Non-pigmented ciliary epithelial cell (primary cell): Measurements from ENCODE around the gene PROCA1.
"Not testable (repeated sequence)": the region's sequence is repeated elsewhere in the genome, so short reads cannot be mapped to it uniquely, and the experiment has no call there.

ENCODE experiments used
- DNase-seq: peaks from one replicate; pipeline ENCODE4 v3.0.0-alpha.2; 2010; ENCODE audit warnings: low read depth

PROCA1 gene

DNA sequence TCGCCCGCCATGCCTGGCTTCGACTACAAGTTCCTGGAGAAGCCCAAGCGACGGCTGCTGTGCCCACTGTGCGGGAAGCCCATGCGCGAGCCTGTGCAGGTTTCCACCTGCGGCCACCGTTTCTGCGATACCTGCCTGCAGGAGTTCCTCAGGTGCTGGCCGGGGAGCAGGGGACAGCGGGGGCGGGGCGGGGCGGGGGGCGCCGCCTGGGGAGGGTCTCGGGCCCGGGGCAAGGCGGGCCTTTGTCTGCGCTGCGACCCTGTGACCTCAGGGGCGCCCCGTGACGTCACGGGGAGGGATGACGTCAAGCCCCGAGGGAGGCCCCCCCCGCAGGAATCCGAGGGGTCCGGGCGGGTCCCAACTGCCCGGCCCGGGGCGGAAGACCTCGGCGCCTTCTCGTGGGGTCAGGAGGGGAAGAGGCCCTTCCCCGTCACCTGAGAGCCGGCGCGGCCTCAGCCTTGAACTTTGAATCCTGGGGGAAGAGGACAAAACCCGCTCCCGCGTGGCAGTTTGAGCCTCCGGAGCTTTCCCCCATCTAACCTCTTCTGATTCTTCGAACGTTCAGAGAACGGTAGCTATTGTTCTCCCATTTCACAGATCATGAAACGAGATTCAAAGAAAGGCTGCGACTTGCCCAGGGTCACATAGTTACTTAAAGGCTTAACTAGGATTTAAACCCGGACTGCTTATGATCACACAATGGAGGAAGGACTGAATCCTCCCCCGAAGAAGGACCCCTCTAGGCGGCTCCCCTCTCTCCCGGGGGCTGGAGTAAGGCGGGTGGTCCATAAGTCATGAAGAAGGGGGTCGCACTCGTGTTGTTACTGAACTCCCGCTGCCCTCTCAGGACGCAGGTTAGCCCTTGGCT, 32.6 kb upstream of the PROCA1 start:
- DNase-seq, result no peak

GRCh38 chr17:28743243-28744103, 31.8 kb upstream of the PROCA1 start, which contains the start of gene TRAF4:
TSS of gene TRAF4 (plus strand) at chr17:28744011. CDS start at chr17:28744113, 102 bp downstream.
- DNase-seq, result peak; percentile 78

DNA sequence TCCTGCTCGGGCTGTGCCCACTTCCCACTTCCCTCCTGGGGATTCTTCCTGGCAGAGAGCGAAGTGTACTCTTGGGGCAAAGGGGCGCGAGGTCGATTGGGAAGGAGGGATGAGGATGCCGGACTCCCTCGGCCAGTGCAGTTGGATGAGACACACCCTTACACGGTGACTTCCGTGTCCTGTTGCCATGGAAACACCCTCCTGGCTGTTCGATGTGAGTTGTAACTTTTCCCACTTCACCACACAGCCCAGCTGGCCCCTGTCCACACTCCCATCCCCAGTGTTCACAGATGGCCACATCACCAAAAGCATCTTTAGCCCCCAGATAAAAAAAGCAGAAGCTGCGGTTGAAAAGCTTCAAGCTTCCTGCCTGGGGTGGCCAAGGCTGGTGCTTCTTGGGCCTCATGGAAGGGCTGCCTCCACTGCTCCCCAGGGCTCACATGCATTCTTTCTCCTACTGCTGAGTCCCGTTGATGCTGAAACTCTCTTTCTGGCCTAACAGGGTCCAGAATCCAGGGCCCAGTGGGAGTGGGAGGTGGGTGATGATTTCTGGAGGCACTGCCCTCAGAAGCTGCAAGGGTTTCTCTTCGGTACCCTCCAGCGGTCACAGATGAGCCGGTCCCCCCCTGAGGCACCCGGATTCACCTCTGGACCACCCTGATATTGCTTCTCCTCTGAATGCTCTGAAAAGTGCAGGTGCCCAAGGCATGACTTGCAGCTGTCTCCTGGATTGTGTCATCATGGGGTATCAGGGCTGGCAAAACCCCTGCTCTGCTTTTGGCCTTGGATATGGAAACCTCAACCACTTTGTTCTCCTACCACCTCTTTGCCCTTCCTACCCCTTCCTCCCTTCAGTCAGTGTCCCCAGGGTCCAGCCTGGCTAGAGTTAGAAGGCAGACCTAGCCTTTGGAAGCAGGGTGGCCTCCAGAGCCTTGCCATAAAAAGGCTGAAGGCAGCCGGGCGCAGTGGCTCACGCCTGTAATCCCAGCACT, 30.0 kb upstream of the PROCA1 start:
- no peak for DNase-seq

- DNase-seq, result no peak
Observed at GRCh38 chr17:28740406-28741357, 29.0 kb upstream of the PROCA1 start.

DNA sequence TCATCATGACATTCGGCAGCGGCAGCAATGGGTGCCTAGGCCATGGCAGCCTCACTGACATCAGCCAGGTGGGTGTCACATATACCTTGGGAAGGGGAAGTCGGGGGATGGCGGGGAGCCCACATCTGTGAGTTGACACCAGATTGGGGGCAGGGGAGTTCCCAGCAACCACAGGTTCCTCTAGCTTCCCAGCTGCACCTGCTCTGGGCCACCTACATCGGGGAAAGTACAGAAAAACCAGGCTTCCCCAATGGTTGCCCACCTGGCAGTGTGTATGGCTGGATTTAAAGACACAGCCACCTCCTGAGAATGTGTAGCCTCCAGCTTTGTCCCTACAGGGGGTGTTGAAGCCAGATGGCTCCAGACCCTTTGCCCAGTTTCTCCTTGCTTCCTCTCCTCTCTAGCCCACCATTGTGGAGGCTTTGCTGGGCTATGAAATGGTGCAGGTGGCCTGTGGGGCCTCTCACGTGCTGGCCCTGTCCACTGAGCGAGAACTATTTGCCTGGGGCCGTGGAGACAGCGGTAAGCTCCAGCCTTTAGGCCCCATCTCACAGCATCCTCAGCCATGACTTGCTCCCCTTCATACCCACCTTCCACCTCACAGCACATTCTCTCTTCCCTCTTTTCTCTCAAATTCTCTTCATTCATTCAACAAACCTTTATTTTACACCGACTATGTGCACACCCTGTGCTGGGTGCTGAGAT, 27.1 kb upstream of the PROCA1 start:
- DNase-seq, result no peak

DNA sequence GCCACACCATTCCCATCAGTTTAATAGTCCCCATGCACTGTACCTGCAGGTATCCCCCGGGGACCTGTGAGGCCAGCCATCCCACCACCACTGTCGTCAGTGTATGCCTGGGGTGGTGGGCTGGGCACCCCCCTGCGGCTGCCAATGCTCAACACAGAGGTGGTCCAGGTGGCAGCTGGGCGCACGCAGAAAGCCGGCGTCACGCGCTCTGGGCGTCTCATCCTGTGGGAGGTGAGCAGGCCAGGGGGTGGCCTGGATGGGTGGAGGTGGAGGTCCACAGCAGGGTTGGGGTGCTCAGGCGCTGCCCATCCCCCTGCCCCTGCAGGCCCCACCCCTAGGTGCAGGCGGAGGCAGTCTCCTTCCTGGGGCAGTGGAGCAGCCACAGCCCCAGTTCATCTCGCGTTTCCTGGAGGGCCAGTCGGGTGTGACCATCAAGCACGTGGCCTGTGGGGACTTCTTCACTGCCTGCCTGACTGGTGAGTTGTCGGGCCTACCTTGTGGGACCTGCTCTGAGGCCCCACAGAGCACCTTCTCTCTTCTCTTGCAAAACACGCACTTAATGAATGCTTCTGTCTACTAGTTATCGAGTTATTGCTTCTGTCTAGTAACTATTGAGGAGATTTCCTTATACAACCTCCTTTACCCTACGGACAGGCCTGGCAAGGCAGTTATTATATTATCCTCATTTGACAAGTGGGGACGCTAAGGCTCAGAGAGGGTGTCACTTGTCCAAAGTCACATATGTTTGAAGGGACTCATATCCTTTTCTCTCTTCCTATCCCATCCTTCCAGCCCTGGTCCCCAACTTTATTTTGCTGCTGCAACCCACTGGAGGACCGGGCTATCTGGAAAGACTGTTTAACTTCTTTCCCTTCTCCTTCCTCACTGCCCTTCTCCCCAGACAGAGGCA, 26.3 kb upstream of the PROCA1 start:
- no peak for DNase-seq

GRCh38 chr17:28737316-28737715, 25.6 kb upstream of the PROCA1 start:
- DNase-seq, result no peak

DNA sequence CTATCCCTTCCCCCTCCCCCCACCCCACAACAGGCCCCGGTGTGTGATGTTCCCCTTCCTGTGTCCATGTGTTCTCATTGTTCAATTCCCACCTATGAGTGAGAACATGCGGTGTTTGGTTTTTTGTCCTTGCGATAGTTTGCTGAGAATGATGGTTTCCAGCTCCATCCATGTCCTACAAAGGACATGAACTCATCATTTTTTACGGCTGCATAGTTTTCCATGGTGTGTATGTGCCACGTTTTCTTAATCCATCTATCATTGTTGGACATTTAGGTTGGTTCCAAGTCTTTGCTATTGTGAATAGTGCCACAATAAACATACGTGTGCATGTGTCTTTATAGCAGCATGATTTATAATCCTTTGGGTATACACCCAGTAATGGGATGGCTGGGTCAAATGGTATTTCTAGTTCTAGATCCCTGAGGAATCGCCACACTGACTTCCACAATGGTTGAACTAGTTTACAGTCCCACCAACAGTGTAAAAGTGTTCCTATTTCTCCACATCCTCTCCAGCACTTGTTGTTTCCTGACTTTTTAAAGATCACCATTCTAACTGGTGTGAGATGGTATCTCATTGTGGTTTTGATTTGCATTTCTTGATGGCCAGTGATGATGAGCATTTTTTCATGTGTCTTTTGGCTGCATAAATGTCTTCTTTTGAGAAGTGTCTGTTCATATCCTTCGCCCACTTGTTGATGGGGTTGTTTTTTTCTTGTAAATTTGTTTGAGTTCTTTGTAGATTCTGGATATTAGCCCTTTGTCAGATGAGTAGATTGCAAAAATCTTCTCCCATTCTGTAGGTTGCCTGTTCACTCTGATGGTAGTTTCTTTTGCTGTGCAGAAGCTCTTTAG, 24.5 kb upstream of the PROCA1 start:
- DNase-seq, result not testable (repeated sequence)

DNA sequence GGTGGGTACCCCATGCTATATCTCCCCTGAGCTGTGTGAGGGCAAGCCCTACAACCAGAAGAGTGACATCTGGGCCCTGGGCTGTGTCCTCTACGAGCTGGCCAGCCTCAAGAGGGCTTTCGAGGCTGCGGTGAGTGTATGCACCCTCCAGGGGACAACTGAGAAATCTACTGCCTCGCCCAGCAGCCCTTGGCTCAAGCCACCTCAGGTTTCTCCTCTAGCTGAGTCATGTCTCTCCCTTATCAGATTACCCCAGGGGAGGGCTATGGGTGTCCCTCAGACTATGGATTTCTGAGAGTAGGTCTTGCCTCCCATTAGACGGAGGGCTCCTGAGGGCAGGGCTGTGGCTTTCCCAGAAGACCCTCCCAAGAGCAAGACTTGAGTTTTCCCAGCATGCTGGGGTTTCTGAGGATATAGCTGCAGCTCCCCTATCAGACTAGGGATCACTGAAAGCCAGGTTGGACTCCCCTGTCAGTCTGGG, 23.6 kb upstream of the PROCA1 start:
- no peak for DNase-seq

DNA sequence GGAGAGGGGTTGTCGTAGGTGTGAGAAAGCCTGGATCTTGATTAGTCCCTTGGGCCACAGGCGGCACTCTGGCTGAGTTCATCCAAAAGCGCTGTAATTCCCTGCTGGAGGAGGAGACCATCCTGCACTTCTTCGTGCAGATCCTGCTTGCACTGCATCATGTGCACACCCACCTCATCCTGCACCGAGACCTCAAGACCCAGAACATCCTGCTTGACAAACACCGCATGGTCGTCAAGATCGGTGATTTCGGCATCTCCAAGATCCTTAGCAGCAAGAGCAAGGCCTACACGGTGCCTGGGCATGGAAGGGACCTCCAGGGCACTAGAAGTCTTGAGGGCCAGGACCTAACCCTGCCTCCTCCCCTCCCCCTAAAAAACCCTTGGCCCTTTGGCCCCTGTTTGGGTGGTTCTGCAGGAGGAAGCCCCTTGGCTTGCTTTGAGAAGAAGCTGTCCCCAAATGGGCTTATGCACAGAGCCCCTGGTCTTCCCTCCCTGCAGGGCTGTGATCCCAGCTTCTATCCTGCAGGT, 23.1 kb upstream of the PROCA1 start:
- no peak for DNase-seq

- no peak for DNase-seq
Observed at GRCh38 chr17:28733346-28733745, 21.7 kb upstream of the PROCA1 start.

- no peak for DNase-seq
Observed at GRCh38 chr17:28729950-28730330, 18.3 kb upstream of the PROCA1 start.

GRCh38 chr17:28728364-28729200, 16.9 kb upstream of the PROCA1 start, which contains the start of gene NEK8:
TSS of gene NEK8 (plus strand) at chr17:28728788. CDS start at chr17:28728814, 26 bp downstream.
- peak; percentile 73 for DNase-seq

GRCh38 chr17:28726627-28727491, 15.2 kb upstream of the PROCA1 start:
- peak; percentile 79 for DNase-seq

GRCh38 chr17:28726226-28726626, 14.5 kb upstream of the PROCA1 start, which contains the start of gene TLCD1:
TSS of gene TLCD1 (minus strand) at chr17:28726233. CDS start at chr17:28726097, 136 bp downstream.
- DNase-seq, result no peak
